ENCODE data around the gene FLNB.
A peak's percentile ranks its signal among the peaks of the same experiment; 100 is the strongest.

Gene FLNB

GRCh38 chr3:58116161-58116955 is 108.1 kb downstream of the FLNB start:
- peak in 3 of 4 experiments; percentile 2 to 43 (median 18) for DNase-seq

DNA sequence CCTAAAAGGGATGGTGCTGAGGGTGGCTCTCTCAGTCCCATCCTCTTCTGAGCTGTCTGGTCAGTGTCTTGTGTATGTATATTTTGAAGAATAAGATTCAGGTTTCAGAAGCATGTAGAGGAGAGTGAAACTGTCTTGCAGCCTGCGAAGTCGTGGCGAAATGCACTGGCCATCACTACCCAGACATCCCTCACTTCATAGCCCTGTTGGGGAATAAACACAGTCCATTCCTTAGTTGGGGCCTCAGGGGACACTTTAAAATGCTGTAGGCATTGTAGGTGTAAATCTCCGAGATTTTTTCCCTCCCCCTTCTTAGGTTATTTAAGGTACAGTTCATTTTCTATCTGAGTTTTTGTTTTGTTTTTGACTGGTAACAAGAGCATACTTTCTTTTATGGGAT is 108.8 kb downstream of the FLNB start:
- DNase-seq, result no peak

DNA sequence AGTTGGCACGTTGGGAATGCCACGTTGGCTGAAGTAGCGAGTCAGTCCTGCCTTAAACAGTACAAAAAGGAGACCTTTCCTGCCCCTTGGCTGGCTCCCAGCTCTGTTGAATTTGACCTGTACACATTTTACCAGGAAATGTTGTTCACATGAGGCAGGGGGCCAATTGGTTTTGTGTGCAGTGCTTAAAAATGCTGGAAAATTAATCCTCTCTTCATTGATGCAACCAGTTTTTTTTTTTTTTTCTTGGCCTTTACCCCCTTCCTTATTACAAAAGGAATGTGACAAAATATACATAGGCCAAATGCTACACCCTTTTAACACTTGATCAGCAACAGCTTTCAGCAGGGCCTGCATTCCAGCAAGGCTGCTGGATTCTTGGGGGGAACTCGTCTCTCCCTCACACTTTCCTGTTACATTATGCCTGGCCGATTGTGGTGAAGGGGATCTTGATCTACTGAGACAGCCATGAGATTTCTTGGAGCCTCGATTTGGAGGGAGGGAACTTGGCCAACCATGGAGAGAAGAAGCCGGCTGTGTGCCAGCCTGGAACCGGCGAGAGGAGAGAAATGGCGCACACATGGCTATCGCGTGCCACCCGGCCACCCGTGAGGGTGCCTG is 109.4 kb downstream of the FLNB start:
- DNase-seq, result no peak

DNA sequence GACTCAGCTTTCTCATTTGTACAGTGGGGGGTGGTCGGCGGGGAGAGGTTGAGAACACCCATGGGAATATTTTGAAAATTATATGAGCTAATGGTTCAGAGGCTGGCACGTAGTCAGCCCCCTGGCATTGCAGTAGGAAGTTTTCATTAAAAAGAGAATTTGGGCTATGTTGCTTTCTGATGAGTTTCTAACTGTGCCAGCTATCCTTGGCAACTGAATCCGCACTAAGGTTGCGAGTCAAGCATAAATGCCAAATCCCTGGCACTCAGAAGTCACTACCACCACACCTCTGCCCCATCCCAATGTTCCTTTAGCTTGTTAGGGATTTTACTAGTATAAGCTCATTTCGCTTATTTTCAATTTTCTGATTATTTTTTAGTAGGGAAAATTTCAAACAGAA is 111.0 kb downstream of the FLNB start:
- no peak for DNase-seq

DNA sequence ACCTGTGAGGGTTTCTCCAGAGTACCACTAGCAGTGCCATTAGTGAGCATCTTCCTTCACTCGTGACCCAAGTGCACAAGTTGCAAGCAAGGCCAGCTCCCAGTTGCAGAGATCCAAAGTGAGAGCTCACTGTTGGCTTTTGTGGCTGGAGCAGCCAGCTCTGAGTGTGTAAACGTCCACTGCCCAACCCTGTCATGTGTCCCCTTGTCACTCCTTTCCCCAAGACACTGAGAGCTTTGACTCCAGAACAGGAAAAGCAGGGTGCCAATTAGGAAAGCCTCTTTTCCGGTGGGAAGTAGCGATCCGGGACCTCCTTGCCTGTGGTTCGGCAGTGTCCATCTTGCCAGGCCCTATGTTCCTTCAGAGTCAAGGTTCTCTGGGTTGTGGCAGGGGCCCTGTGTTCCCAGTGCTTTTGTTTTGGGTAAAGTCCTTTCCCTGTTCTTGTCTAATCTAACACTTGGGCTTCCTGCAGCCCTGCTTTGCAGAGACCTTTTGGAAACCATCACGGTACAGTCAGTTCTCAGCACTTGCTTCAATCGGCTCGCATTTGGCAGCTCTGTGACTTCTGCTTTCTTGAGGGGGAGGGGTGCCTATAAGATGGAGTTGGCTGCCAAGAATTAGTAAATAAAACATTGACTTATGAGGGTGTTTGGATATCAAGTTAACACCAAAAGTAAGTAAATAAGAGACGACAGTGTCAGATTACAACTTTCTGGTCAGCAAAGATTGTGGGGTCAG is 112.0 kb downstream of the FLNB start:
- DNase-seq, result no peak

- DNase-seq, result no peak
Observed at GRCh38 chr3:58121183-58121582, 113.0 kb downstream of the FLNB start.

- no peak for DNase-seq
Observed at GRCh38 chr3:58122936-58123700, 114.9 kb downstream of the FLNB start.

DNA sequence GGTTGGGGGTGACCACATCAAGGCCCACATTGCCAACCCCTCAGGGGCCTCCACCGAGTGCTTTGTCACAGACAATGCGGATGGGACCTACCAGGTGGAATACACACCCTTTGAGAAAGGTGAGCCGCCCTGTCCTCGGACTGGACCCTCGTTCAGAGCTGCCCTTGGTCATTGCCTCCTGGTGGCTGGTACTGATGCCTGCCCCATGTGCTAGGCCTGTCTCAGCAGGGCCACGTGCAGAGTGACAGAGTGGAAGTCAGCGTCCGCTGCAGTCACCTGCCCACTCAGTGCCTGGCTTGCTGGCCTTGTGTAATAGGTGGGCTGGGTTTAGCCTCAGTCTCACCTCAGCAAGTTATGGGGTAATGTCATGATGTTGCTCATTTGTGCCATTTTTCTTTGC is 116.2 kb downstream of the FLNB start:
- DNase-seq, result no peak

- no peak for DNase-seq
Observed at GRCh38 chr3:58129041-58129770, 121.0 kb downstream of the FLNB start.

DNA sequence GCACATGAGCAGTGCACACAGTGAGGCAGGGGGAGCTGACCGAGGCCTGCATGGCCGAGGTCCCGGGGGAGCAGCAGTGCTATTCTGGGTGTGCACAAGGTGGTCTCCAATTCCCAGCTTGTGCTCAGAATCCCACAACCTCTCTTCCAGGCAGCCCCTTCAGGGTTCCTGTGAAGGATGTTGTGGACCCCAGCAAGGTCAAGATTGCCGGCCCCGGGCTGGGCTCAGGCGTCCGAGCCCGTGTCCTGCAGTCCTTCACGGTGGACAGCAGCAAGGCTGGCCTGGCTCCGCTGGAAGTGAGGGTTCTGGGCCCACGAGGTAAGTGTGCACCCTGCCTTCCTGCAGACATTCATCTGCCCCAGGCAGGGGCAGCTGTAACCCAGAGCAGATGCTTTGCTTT is 122.4 kb downstream of the FLNB start:
- no peak for DNase-seq

DNA sequence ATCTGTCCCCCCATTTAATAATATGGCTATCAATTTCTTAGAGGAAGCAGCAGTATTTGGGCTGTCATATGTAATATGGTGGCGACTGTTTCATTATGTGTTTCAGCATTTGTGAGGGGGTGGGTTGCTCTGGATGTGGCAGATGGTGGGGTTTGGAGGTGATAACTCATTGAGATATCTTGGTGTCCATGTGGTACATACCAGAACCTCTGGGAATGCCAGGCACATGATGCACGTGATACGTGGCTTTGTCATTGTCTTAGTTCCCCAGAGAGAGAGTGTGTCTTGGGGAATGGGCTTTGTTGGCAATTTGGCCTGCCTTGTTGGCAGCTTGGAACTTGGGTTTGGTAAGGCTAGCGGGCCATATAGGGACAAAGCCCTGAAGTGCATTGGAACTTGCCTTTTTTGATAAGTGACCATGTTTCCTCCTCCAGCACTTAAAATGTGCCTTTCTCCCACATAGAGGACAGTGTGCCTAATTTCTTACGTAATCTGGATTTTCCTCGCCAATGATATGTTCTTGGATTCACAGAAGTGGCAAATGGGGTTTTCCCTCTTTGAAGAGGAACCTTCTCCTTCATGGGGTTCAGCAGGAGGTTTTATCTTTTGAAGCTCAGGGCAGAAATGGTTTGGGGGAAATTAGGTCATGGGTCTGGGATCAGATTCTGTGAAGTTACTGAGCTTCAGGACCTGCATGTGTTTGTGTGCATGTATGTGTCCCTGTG is 123.0 kb downstream of the FLNB start:
- DNase-seq, result no peak

- no peak for DNase-seq
Observed at GRCh38 chr3:58132850-58133249, 124.6 kb downstream of the FLNB start.

GRCh38 chr3:58134468-58134867 is 126.2 kb downstream of the FLNB start:
- no peak for DNase-seq

DNA sequence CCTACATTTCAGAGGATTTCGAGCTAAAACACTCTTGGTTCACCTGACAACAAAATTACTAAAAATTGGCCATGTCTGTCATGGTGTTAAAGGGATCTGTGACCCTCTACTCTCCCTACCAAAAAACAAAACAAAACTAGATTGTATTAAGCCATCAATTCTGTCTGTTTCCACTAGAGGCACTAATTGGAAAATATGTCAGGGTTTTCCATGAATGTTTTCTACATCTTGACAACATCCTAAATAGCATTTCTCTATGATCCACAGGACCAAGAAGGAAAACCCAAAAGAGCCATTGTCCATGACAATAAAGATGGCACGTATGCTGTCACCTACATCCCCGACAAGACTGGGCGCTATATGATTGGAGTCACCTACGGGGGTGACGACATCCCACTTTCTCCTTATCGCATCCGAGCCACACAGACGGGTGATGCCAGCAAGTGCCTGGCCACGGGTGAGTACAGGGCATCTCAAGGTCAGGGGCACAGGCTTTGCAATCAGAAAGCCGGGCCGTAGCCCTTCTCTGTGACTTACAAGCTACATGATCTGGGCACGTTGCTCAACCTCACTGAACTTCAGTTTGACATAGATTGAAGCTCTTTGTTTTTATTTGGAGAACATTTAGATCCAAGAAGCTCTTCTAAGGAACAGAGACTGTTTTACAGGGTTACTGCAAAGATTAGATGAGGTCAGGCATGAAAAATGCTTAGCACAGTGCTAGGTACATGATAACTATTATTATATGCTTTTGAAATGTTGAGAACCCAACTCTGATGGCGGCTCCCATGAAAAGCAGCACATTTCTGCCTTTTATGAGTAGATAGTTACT is 127.7 kb downstream of the FLNB start:
- DNase-seq, result no peak

- no peak for DNase-seq
Observed at GRCh38 chr3:58137306-58137705, 129.1 kb downstream of the FLNB start.

DNA sequence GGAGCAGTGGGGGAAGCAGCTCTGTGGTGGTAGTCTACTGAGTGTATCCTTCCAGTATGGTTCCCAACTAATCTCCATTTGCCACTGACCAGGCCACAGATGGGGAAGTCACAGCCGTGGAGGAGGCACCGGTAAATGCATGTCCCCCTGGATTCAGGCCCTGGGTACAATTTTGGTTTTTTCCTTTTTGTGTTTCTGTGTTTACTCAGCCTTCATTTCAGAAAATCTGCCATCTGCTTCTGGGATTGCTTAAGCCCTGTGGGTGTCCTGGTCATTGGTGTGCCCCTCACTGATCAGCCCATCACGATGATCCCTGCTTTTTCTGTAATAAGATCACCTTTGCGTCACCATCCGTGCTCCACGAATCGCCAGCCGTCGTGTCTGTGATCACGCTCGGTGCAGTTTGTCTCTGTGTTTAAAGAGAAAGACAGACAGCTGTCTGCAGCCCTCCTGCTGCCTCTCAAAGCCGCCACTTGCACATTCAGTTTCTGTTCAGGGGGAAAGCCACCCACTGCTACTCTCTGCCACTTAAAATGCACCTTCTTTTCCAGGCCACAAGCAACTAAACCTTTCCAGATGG is 133.6 kb downstream of the FLNB start:
- no peak for DNase-seq

DNA sequence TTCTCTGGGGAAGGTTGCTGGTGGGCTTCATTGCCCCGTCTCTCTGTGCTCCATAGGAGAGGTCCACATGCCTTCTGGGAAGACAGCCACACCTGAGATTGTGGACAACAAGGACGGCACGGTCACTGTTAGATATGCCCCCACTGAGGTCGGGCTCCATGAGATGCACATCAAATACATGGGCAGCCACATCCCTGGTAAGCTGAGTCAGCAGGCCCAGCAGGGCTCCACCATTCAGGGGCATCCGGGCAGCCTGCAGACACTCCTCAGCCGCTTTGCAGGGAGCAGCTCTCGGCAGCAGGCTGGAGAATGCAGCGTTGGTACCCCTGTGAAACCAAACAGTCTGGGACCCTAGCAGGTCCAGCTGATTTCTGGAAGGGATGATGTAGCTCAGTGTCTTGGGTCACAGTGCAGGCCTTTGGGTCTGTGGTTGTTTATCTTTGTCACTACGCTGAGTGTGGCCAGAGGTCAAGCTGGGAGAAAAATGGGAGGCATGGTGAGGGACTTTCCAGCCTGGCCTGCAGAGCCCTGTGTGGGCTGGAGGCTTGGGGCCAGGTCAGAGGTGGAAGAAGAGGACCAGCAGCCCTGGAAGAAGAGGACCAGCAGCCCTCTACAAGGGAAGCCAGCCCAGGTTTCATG is 135.3 kb downstream of the FLNB start:
- DNase-seq, result no peak

DNA sequence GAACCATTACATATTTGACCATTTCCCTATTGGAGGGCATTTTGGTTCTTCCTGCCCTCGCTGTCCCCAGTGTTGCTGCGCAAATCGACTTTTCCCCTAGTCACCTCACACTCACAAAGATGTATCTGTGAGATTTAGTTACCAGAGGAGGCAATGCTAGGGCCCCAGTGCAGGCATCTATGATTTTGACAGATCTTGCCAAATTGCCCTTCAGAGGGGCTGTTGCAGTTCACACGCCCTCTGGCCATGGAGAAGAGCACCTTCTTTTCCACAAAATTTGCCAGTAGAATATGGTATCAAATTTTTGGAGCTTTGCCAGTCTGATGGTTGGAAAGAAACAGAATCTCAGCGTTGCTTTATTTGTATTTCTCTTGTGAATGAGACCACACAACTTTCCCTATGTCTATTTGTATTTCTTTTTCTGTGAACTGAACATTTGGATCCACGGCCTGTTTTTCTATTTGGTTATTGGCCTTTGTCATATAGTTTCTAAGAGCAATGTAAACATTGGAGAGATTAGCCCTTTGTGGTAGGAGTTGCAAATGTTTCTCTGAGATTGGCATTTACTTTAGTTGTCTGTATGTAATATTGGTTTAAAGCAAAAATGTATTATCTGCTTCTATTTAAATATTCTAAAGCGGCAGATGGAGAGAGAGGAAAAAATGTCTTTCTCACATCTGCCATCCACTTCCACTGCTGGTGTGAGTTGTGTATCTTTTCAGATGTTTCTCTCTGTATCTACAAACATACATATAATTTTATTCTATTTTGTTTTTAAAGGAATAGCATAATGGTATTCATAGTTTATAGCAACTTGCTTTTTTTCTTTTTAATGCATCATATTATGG is 136.5 kb downstream of the FLNB start:
- no peak for DNase-seq

DNA sequence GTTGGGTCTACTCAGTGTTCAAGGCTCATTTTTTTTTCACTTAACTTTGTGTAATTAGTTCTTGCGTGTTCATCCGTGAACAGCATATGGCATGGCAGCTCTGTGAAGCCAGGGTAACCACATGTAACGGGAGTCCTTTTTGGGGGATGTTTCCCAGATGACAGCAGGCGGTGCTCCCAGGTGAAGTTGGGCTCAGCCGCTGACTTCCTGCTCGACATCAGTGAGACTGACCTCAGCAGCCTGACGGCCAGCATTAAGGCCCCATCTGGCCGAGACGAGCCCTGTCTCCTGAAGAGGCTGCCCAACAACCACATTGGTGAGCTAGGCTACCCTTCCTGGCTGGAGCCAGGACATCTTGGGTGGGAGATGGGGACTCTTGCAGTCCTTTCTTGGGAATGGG is 139.8 kb downstream of the FLNB start:
- no peak for DNase-seq
